PC-3 (cell line): Measurements from ENCODE around the gene DNPEP.

Experiments
- EZH2 ChIP-seq: fragments of 300-600 bp; sonication (generic); IDR thresholded peaks from one replicate; pipeline ENCODE4 v1.6.1; 2017; ENCODE audit warnings: antibody characterized with exemption, mild to moderate bottlenecking, low read length; ENCODE audit not compliant: unreplicated experiment
- TF ChIP-seq, protein P1 (sequence below): fragments of 300-600 bp; sonication (generic); conservative IDR thresholded peaks from 2 replicates; pipeline ENCODE4 v1.5.1; 2017; ENCODE audit warnings: antibody characterized with exemption, low read depth, mild to moderate bottlenecking, low read length

DNA sequence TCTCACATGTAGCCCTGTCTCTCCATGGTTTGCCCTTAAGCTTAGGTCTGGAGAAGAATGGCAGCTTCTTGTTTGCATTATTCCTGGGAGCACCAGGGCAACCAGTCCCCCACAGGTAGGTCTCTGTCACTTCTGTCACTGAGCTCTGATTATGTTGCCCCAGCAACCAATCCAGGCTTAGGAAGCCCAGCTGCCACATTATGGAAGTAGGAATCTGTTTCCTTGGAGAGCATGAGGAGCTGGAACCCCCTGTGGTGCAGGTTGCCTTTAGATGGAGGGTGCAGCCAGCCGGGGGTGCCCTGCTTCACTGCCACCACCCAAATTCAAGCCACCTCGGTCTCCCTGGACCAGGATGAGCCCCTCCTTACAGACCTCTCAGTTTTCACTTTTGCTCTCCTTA is 60.0 kb downstream of the DNPEP start:
- no peak for TF ChIP-seq EZH2
- TF ChIP-seq, protein P1, sequence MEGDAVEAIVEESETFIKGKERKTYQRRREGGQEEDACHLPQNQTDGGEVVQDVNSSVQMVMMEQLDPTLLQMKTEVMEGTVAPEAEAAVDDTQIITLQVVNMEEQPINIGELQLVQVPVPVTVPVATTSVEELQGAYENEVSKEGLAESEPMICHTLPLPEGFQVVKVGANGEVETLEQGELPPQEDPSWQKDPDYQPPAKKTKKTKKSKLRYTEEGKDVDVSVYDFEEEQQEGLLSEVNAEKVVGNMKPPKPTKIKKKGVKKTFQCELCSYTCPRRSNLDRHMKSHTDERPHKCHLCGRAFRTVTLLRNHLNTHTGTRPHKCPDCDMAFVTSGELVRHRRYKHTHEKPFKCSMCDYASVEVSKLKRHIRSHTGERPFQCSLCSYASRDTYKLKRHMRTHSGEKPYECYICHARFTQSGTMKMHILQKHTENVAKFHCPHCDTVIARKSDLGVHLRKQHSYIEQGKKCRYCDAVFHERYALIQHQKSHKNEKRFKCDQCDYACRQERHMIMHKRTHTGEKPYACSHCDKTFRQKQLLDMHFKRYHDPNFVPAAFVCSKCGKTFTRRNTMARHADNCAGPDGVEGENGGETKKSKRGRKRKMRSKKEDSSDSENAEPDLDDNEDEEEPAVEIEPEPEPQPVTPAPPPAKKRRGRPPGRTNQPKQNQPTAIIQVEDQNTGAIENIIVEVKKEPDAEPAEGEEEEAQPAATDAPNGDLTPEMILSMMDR: no peak
